DND-41 (cell line): ENCODE measurements around the gene ZNF701.

Experiments
- ATAC-seq: fragments of 200-7000 bp; cut with Tn5 transposase; 3 replicates; pipeline ENCODE4 v1.9.1; 2021; ENCODE audit warnings: low read depth; ENCODE audit not compliant: insufficient read depth
- DNase-seq: peaks from one replicate; pipeline ENCODE4 v3.0.0-alpha.2; 2020
- H2AFZ ChIP-seq: 2 replicates; pipeline ENCODE4 v1.6.0; 2012; ENCODE audit warnings: low read depth, low read length
- H3K27ac ChIP-seq: 2 replicates; pipeline ENCODE4 v1.5.1; 2012; ENCODE audit warnings: low read length, inconsistent platforms
- H3K27me3 ChIP-seq: fragments of 200-600 bp; sonication (generic); 2 replicates; pipeline ENCODE4 v1.6.0; 2012; ENCODE audit warnings: low read length, mild to moderate bottlenecking, inconsistent platforms; ENCODE audit not compliant: insufficient read depth, poor library complexity
- H3K36me3 ChIP-seq: 2 replicates; pipeline ENCODE4 v1.5.1; 2012; ENCODE audit warnings: low read length, inconsistent platforms; ENCODE audit not compliant: insufficient read depth
- H3K4me1 ChIP-seq: 2 replicates; pipeline ENCODE4 v1.5.1; 2012; ENCODE audit warnings: mild to moderate bottlenecking, low read length; ENCODE audit not compliant: insufficient read depth
- H3K4me2 ChIP-seq: 2 replicates; pipeline ENCODE4 v1.6.0; 2012; ENCODE audit warnings: mild to moderate bottlenecking, moderate library complexity, low read length, inconsistent platforms; ENCODE audit not compliant: insufficient read depth
- H3K4me3 ChIP-seq, 2 experiments: fragments of 200-600 bp in 1 of 2; shearing (Covaris generic) in 1 of 2; 2 replicates each; pipeline ENCODE4 v1.5.1; 2012 to 2016; ENCODE audit warnings: inconsistent platforms in 2 of 2, low read length in 2 of 2, mild to moderate bottlenecking in 2 of 2, low read depth in 1 of 2, moderate library complexity in 1 of 2
- H3K79me2 ChIP-seq: 2 replicates; pipeline ENCODE4 v1.6.0; 2012; ENCODE audit warnings: low read length, inconsistent platforms; ENCODE audit not compliant: insufficient read depth
- H3K9ac ChIP-seq: 2 replicates; pipeline ENCODE4 v1.6.0; 2012; ENCODE audit warnings: low read depth, mild to moderate bottlenecking, inconsistent platforms, low read length, moderate library complexity
- H3K9me3 ChIP-seq: 2 replicates; pipeline ENCODE4 v1.5.1; 2012; ENCODE audit warnings: low read length, moderate library complexity, mild to moderate bottlenecking, inconsistent platforms; ENCODE audit not compliant: insufficient read depth, severe bottlenecking
- H4K20me1 ChIP-seq: 2 replicates; pipeline ENCODE4 v1.6.0; 2012; ENCODE audit warnings: low read length; ENCODE audit not compliant: insufficient read depth
- CTCF ChIP-seq: IDR thresholded peaks from 2 replicates; pipeline ENCODE4 v1.5.1; 2012; ENCODE audit warnings: borderline replicate concordance, low read length, moderate library complexity, mild to moderate bottlenecking; ENCODE audit not compliant: poor library complexity, severe bottlenecking; ENCODE audit errors: extremely low read depth
- EZH2 ChIP-seq: IDR thresholded peaks from 3 replicates; pipeline ENCODE4 v1.6.1; 2012; ENCODE audit warnings: borderline replicate concordance, low read depth, mild to moderate bottlenecking, moderate library complexity, low read length, inconsistent platforms; ENCODE audit not compliant: severe bottlenecking

Gene ZNF701

GRCh38 chr19:52584736-52585440, 14.8 kb downstream of the ZNF701 start:
- Histone ChIP-seq H3K27ac (no peak overlapping the region), H3K9me3 (no peaks in the 10 kb centered on the region), H3K4me1 (no peaks in the 10 kb centered on the region), H3K36me3 (peaks cover 85% of the 10 kb centered on the region), H3K9ac (no peak overlapping the region), H3K79me2 (peaks cover 21% of the 10 kb centered on the region), H4K20me1 (peaks cover 13% of the 10 kb centered on the region; the same call in 1 of the 2 replicates), H3K4me3 (no peak overlapping the region), H3K27me3 (no peaks in the 10 kb centered on the region), H3K4me2 (no peak overlapping the region), H2AFZ (no peak overlapping the region)
- ATAC-seq, result no peak
- no peak for DNase-seq
- TF ChIP-seq CTCF, result no peak
- no peak for TF ChIP-seq EZH2

GRCh38 chr19:52585604-52586003, 15.5 kb downstream of the ZNF701 start:
- no peak for TF ChIP-seq CTCF
- no peak for TF ChIP-seq EZH2
- H2AFZ ChIP-seq, result no peak overlapping the region
- H3K27ac ChIP-seq, result no peak overlapping the region
- H3K9ac ChIP-seq, result no peak overlapping the region
- peaks cover 23% of the 10 kb centered on the region for H3K79me2 ChIP-seq
- no peaks in the 10 kb centered on the region for H3K27me3 ChIP-seq
- no peak overlapping the region for H3K4me2 ChIP-seq
- peaks cover 13% of the 10 kb centered on the region; the same call in 1 of the 2 replicates for H4K20me1 ChIP-seq
- ATAC-seq (no peak), DNase-seq (no peak)
- H3K4me3 ChIP-seq, result no peak overlapping the region
- H3K36me3 ChIP-seq, result peaks cover 85% of the 10 kb centered on the region
- H3K4me1 ChIP-seq, result no peaks in the 10 kb centered on the region
- H3K9me3 ChIP-seq, result no peaks in the 10 kb centered on the region

GRCh38 chr19:52590728-52591127, 20.6 kb downstream of the ZNF701 start:
- H3K27ac ChIP-seq, result no peak overlapping the region
- ATAC-seq (no peak), DNase-seq (peak; percentile 31)
- H3K9ac ChIP-seq, result no peak overlapping the region
- no peak overlapping the region for H3K4me3 ChIP-seq
- H3K36me3 ChIP-seq, result peaks cover 69% of the 10 kb centered on the region
- H4K20me1 ChIP-seq, result peaks cover 10% of the 10 kb centered on the region; the same call in 1 of the 2 replicates
- H3K4me1 ChIP-seq, result no peaks in the 10 kb centered on the region
- peaks cover 7% of the 10 kb centered on the region; the same call in 1 of the 2 replicates for H3K79me2 ChIP-seq
- peak; percentile 55 for TF ChIP-seq CTCF
- TF ChIP-seq EZH2, result no peak
- no peaks in the 10 kb centered on the region for H3K27me3 ChIP-seq
- no peak overlapping the region for H3K4me2 ChIP-seq
- H2AFZ ChIP-seq, result no peak overlapping the region
- no peaks in the 10 kb centered on the region for H3K9me3 ChIP-seq
